Measurements from ENCODE around the gene GLRX5. TPM values are rescaled to one million over a fixed set of nuclear protein-coding genes. Genes with fewer than 3 reads are reported as not detected.

The GLRX5 gene
- total RNA-seq, 1 experiment from 2014 or later = 60.1 TPM

GRCh38 chr14:95495076-95495475 lies 39.8 kb upstream of the GLRX5 start:
- no peaks in the 10 kb centered on the region for H3K79me2 ChIP-seq (ENCODE audit: insufficient read depth, low read length)
- no peaks in the 10 kb centered on the region for H3K36me3 ChIP-seq (ENCODE audit: control insufficient read depth in 1 of 2, insufficient read depth in 2 of 2, low read length in 2 of 2)
- ChIA-PET POLR2A (no interaction called here), RAD21 (ENCODE audit: low non-redundant PET in 1 of 2, low total read pairs in 2 of 2, uncharacterized antibody in 2 of 2, unreplicated experiment in 2 of 2) (no interaction called here), CTCF (no interaction called here)
- no peak overlapping the region for H2AFZ ChIP-seq (ENCODE audit: low read depth, low read length, poor library complexity, severe bottlenecking)
- ATAC-seq (no peak), DNase-seq (ENCODE audit: low read depth, low spot score) (no peak)
- no TSS peak for BruUV-seq (replicated peaks)
- H3K9ac ChIP-seq (ENCODE audit: low read length) = no peak overlapping the region
- no peak overlapping the region for H3K4me2 ChIP-seq (ENCODE audit: low read length)
- TF ChIP-seq MAX (IDR thresholded peaks at IDR 0.05) = no peak
- no peak for TF ChIP-seq RAD21 (IDR thresholded peaks at IDR 0.05; ENCODE audit: low read depth)
- TF ChIP-seq ZBTB33 (IDR thresholded peaks at IDR 0.05; ENCODE audit: extremely low read depth, insufficient replicate concordance, low read length) = no peak
- no peak for TF ChIP-seq YY1 (IDR thresholded peaks at IDR 0.05; ENCODE audit: extremely low read depth, insufficient replicate concordance, low read depth, low read length)
- no peak for TF ChIP-seq TCF7L2 (IDR thresholded peaks at IDR 0.05; ENCODE audit: borderline replicate concordance, extremely low read depth, insufficient read depth, insufficient read length)
- no peak for TF ChIP-seq ELF1 (IDR thresholded peaks at IDR 0.05; ENCODE audit: borderline replicate concordance, low read depth)
- no peak for TF ChIP-seq CBX3 (IDR thresholded peaks at IDR 0.05; ENCODE audit: low read depth)
- TF ChIP-seq POLR2A (IDR thresholded peaks at IDR 0.05; ENCODE audit: borderline replicate concordance, extremely low read depth, insufficient read depth, insufficient read length) = no peak
- no peak for TF ChIP-seq ATF3 (IDR thresholded peaks at IDR 0.05)
- no peak for TF ChIP-seq ZFX (IDR thresholded peaks at IDR 0.05)
- TF ChIP-seq POLR2AphosphoS5 (IDR thresholded peaks at IDR 0.05; ENCODE audit: low read depth, low read length) = no peak
- TF ChIP-seq FOSL1 (IDR thresholded peaks at IDR 0.05; ENCODE audit: low read depth) = no peak
- TF ChIP-seq EGR1 (IDR thresholded peaks at IDR 0.05; ENCODE audit: low read depth) = no peak
- no peak for TF ChIP-seq EZH2 (IDR thresholded peaks at IDR 0.05)
- TF ChIP-seq SIN3A (IDR thresholded peaks at IDR 0.05; ENCODE audit: low read depth) = no peak
- no peak for TF ChIP-seq CEBPB (IDR thresholded peaks at IDR 0.05; ENCODE audit: low read depth)
- intact Hi-C loops (cut with micrococcal nuclease) = no loop called here
- H3K4me3 ChIP-seq (replicated peaks in 1 of 2; ENCODE audit: low read depth in 1 of 2, low read length in 2 of 2) = no peak overlapping the region
- H3K27ac ChIP-seq (ENCODE audit: low read depth, low read length) = no peak overlapping the region
- H3K9me2 ChIP-seq (ENCODE audit: insufficient read depth) = no peaks in the 10 kb centered on the region
- H3K4me1 ChIP-seq (ENCODE audit: control insufficient read depth in 1 of 2, insufficient read depth in 2 of 2, low read length in 2 of 2) = peaks cover 0 to 10% of the 10 kb centered on the region in 2 experiments; a peak in 1 of 4 replicates
- H3K9me3 ChIP-seq (ENCODE audit: control insufficient read depth in 1 of 2, insufficient read depth in 1 of 2, low read depth in 1 of 2, low read length in 2 of 2) = no peaks in the 10 kb centered on the region
- no peaks in the 10 kb centered on the region for H3K27me3 ChIP-seq (ENCODE audit: insufficient read depth, low read length)
- H4K20me1 ChIP-seq (ENCODE audit: insufficient read depth) = no peaks in the 10 kb centered on the region
